HG02678 (cell line): ENCODE data around the gene MACROD2.
"Not testable (repeated sequence)": the region's sequence is repeated elsewhere in the genome, so short reads cannot be mapped to it uniquely, and the experiment has no call there.

Experiments
- ATAC-seq: cut with Tn5 transposase; IDR thresholded peaks from one replicate; pipeline ENCODE4 v1.9.1; 2021; ENCODE audit warnings: mild to moderate bottlenecking, moderate library complexity; ENCODE audit not compliant: unreplicated experiment

Gene MACROD2

DNA sequence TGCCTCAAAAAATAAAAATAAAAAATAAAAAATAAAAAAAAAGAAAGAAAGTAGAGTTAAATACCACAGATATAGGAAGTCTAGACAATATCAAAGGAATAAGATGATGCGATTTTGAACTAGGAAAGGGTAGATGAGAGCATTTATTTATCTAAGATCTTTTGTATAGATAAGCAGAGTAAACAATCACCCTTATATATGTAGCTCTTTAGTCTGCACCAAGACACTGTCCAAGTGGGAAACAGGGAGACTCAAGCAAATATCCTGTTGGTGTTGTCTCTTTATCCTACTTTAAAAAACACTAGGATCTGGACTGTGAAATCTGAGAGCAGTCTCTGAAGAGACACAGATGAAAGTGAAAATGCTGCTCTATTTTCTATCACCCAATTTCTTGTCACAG is 929.1 kb downstream of the MACROD2 start:
- ATAC-seq: no peak

DNA sequence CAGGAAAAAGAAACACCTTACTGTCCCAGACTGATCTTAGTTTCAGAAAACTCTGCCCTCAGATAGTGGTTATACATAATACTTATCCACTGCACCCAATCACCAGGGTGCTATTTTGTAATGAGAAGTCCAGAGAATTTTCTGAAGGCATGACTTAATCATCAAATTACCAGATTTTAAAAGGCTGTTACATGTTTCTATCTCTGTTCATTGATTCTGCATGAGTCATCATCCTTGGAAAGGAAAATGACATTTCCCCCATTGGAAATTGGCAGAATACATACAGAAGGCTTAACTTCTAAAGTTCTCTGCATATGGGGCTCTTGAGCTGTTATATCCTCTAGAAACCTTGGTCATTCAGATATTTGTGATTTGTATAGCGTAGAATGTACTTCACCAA is 930.0 kb downstream of the MACROD2 start:
- no peak for ATAC-seq

DNA sequence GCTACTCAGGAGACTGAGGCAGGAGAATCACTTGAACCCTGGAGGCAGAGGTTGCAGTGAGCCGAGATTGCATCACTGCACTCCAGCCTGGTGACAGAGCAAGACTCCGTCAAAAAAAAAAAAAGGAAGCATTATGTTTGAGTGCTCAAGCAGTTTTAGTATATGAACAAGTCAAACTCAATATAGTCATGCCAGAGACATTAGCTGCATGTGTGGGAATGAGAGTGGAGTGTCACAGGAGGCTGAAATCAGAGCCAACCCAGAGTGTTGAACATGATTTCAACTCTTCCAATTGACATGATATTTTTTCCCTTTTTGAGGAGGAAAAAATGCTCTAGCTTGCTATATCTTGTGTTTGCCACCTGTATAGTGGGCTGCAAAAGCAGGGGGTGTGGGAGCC is 931.1 kb downstream of the MACROD2 start:
- ATAC-seq: not testable (repeated sequence)

DNA sequence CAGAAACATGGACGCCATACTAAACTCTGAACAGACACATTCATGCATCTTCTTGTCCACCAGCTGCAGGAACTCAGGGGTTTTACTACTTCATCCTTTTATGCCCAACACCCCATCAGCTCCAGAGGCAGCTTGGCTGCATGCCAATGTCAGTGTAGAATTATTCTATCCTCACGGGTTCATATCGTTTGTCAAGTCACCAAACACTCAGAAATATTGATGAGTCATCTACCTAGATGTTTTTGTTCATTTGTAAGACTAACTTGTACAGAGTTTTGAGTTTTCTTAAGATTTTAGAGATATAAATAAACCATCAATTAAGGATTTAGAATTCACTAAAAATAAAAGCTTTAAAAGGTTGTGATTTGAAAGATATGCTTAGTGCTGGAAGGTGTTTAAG is 932.8 kb downstream of the MACROD2 start:
- no peak for ATAC-seq

DNA sequence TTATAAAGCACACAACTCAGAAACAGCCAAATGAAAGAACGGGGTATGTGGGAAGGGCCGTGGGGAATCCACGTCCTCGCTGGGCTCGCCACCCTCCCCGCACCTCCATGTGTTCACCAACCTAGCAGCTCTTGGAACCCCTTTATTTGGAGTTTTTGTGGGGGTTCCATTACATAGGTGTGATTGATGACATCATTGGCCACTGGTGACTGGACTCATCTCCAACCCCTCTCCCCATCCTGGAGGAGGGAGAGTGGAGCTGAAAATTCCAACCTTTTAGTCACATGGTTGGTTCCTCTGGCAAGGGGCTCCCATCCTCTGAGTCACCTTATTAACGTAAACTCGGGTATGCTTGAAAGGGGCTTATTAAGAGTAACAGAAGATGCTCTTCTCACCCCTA is 934.1 kb downstream of the MACROD2 start:
- no peak for ATAC-seq

DNA sequence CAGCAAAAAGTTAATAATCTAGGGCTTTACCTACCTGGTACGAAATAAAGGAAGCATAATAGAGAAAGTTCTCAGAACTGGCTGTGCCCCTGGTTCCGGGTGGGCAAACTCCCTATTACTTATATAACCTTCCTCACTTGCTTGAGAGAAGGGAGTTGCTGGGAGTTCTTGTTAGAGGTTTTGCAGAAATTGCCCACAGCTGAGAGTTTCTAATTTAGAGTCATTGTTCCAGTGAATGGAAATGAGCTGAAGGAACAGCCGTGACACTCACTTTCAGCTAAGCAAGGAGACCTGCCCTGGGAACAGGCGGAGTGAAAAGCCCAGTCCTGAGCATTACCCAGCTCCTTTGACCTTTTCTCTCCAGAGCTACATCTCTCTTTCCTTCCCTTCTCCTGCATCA is 936.7 kb downstream of the MACROD2 start:
- no peak for ATAC-seq

DNA sequence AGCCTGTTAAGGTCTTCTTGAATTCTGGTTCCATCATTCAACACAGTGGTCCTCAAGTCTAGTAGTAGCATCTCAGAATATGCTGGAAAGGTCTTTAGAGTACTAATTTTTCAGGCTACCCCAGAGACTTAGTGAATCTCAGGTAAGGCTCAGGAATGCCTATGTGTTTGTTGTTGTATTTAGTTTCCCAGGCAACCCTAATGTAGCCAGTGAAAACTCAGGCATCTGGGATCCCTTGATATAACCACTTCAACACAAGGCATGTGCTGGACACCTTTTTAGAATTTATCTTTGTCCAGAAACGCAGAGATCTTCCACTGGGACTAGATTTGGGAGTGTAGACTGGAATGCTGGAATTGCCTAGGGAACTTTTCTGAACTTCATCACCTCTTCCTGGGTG is 940.0 kb downstream of the MACROD2 start:
- no peak for ATAC-seq

DNA sequence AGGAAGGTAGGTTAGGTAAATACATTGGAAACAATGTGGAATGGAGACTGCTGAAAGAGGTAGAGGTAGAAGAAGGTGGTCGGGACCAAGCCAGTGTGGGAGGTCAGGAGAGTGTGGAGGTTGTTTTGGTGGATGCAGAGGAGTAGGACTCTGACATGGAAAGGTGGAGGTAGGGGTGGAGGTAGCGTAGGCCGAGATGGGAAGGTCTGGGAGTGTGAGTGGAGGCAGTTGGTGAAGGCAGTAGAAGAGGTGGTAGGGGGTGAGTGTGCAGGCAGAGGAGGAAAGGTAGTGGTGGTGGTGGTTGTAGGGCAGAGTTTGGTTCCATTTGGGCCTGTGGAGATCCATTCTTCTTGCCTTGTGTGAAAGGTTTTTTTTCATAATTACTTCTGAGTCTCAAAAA is 941.7 kb downstream of the MACROD2 start:
- no peak for ATAC-seq

DNA sequence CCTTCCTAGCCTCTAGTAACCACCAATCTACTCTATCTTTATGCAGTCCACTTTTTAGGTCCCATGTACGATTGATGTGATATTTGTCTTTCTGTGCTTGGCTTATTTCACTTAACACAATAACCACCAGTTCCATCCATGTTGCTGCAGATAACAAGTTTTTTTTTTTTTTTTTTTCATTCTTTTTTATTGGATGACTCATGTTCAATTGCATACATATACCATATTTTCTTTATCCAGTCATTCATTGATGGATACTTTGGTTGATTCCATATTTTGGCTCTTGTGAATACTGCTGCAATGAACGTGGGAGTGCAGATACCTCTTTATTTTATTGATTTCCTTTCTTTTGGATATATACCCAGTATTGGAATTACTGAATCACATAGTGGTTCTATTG is 942.5 kb downstream of the MACROD2 start:
- no peak for ATAC-seq

DNA sequence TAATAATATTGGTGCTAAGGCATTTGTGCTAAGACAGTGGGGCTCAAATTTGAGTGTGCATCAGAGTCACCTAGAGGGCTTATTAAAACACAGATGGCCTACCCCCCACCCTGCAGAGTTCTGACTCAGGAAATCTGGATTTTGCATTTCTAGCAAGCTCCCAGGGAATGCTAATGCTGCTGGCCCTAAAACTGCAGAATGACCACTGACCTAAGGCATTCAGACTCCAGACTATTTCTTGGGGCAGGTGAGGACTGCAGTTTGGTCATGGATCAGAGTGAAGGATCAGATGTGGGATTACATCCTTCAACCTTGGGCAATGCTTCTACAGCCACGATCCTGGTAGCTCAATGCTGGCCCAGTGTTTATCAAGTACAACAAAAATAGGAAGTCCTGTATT is 952.2 kb downstream of the MACROD2 start:
- no peak for ATAC-seq

DNA sequence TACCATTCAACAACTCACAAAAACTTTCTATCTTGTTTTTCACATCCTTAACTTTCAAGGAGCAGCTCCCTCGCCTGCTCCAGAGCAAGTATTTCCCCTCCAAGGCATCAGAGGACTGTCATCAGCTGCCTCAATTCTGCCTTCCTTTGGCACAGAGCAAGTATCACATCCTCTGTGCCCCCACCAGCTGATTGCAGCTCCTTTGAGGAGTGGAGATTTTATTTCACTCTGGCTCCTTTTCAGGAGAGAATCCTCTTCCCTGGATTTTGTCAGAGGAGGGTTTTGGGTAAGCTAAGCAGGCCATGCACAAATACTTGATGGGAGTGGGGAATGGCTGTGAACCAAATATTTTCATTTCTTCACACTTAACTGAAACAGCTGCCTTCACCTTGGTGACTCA is 952.6 kb downstream of the MACROD2 start:
- no peak for ATAC-seq

DNA sequence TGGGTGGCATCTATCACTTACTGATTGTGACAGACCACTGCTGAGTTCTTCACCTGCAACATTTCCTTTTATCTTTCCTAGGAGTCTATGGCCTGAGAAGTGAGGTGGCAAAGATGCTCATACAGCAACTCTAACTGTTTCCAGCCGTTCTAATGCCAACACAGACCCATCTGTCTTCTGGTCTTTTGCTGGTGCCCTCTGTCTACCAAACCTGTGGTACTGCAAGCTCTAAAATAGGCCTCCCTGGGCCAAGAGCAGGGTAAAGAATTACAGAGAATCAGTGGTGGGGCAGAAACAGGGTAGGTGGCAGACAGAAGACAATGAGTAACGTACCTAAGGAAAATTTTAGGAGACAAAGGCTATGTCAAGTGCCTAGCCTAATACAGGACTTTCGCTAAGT is 953.1 kb downstream of the MACROD2 start:
- ATAC-seq: no peak

DNA sequence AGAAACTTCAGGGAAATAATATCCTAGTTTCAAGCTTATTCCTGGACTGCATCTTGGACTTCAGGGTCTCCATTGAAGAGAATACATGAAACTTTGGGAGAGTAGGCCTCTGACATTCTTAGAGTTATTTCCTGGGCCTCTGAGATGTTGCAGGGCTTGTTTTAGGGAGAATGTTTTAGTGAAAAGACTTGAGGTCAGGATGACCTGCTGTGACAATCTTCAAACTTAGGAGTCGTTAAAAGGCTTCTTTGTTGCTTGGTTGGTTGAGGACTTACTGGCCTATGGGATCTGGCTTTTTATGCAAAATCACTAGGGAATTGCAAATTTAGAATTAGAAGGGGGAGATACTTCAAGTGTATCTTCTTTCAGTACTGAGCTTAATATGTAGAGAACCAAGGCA is 955.3 kb downstream of the MACROD2 start:
- no peak for ATAC-seq

DNA sequence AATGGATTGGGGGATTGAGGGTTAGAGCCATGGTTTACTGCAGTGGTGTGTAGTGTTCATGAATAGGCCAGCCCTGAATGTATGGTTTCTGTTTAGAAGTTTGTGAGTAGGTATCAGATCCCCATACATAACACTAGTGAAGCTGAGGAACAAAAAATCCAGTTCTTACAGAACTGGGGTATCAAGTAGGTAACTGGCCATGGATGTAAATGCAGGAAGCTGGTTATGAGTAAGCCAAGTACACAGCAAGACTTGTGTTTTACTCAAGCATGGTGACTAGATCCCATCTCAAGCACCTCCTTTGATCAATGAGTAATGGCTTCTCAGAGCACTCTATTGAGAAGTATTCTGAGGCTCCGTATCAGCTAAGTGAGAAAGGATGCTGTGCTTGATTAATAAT is 955.8 kb downstream of the MACROD2 start:
- ATAC-seq: peak; percentile 65

DNA sequence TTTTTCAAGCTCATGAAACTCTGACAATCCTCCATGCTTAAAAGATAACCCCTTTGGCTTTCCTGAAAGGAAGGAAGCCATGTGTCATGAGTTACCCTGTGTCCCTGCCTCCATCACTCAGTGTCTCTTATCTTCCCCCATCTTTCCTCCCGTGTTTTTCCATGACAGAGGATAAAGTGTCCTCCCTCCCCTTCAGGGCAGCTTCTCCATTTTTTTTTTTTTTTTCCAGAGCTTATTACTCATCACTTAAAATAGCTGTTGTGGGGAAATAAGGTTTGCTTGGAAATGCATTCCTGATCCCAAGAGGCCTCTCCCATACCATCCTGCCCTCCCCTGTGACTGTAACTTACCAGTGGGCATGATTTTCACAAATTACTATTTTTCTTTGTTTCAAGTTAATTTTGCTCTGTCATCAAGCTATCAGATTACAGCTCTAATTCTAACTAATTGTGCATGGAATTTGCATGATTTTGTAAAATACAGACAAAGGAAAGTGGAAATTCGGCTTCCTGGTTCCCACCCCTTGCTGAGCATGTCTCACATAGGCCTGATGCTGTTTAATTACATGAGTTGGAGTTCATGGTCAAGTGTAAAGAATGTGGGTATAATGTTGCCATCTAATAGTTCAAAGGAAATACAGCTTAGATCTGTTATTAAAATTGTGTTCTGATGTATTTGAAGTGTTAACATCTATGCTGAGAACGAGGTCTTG is 956.5 kb downstream of the MACROD2 start:
- ATAC-seq: no peak

DNA sequence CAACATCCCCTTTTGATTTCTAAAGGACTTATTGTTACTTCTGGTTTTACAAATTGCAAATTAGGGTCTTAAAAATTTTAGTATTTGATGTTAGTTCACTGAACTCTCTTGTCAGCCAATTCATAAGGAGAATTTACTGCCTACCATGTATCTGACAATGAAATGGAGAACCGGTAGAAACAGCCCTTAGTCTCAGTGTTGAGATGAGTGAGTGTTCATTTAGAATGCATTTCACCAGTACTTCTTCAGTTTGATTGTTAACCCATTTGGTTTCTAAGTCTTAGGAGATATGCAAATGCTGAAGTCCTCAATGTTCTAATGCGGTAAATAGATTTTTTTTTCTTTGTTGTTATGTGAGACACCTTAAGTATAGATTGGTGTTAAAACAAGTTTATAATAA is 958.4 kb downstream of the MACROD2 start:
- ATAC-seq: no peak

DNA sequence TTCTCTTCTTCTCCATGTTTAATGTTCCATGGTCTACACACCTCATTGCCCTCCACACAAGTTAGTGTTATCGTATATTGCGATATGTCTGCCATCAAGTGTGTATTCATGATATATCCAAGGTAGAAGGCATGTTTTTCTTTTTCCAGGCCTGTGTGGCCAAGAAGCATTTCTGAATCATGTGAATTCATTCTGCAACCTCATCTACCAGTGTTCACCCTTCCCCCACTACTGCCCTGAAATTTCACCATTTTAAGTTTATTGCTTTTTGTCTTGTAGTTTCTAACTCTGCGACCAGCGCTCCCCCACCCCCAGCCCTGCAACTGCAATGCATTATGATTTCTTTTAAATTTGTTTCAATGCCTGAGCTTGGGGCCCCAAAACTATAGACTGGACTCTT is 960.1 kb downstream of the MACROD2 start:
- no peak for ATAC-seq

DNA sequence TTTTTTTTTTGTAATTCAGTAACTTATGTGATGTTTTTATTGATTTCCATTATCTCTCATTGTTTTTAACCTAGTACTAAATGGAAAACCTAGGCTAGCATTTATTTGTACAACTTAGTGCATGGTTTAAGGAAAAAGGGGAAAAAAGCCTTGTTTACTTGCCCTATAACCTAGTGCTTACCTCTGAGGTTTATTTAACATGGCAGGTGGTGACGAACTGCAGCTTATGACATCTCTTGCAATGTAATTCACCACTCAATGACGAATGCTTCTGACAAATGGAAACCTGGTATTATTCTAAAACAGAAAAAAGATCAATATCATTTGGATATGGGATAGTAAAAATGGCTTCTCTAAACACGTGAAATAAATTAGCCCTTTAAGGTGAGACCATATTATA is 960.7 kb downstream of the MACROD2 start:
- ATAC-seq: no peak

DNA sequence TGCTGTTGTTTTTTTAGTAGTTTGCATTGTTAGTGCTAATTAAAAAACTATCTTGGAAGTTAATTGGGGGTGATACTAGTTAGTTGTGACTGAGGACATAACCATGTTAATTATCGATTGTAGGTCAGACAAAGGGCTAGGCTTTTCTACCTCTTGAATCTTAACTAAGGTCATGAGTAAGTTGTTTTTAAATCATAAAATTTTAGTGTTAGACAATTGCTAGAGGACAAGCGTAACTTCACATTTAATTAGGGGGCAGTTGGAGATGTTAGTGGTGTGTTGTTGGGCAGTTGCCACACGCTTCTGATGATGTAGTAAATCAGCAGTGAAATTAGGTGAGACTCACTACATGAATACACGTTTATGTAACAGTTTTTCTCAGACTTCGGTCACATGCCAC is 961.2 kb downstream of the MACROD2 start:
- no peak for ATAC-seq

DNA sequence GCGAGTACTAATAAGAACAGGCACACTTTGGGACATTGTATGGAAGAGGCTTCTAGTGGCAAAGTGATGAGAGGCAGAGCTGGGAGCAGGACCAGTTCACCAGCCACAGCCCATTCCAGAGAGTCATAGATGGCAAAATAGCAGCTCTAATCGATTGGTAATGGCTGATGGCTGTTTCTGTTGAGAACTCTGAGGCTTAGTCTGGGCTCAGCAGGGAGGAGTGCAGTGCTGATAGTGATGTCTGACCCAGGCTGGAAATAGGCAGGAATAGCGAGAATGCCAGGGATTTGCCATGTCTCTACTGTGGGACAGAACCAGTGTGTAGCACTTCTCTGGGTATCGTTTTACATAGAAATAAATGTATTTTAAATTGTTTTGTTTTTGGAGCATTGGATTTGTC is 962.1 kb downstream of the MACROD2 start:
- no peak for ATAC-seq

DNA sequence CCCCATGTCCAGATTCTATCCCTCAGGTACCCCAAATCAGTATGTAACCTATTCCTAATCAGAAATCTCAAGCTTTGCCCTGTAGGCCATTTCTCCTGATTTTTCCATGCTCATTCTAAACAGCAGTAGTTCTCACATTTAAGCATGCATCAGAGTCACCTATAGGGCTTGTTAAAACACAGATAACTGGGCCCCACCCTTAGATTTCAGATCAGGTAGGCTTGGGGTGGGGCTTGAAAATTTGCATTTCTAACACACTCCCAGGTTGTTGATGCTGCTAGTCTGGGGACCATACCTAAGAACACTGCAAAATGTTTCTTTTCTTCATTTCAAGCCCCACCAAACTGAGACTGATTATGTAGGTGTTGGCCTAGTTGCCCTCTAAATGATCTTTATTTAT is 963.3 kb downstream of the MACROD2 start:
- ATAC-seq: no peak

DNA sequence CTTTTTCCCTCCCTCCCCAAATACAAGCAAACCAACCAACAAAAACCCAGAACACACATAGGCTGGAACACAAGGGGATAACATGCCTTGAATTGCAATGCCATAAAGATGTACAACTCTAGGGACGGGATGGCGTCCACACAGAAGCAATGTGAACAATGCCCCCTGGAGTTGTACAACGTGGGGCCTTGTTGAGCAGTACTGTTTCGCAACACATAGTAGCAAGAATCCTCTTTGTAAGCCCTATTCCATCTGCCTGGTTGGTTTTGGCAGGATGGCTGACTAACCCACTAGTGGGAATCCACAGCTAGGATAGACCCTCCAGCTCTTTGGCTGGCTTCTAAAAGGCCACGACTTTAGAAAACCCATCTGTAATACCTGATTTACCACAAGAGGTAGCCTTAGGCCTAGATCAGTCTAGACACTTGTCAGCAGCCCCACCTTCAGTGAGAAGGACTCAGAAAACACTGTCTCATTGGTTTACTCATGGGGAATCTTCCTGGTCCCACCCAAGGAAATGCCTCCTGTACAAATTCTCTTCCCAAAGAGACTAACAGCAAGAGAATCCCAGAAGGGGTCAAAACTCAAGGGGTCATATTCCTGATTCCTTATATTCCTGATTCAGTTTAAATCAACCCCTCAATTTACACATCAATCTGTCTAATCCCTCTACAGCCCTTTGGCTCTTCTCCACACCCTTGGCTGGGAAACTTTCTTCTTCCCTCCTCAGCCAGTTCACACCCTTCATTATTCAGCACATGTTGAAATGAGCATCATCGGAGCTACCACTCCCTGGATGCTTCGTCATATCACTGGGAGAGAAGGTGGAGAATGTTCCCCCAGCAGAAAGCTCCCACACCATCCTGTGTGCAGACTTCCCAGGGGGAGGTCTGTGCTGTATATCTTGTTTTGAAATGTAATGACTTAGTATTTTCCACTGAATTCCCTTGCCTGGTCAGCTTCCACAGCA is 964.5 kb downstream of the MACROD2 start:
- no peak for ATAC-seq
